Measurements from ENCODE around the gene CCL4. TPM values are rescaled to one million over a fixed set of nuclear protein-coding genes. Genes with fewer than 3 reads are reported as not detected.
"Not testable (repeated sequence)": the region's sequence is repeated elsewhere in the genome, so short reads cannot be mapped to it uniquely, and the experiment has no call there.

Gene CCL4
- total RNA-seq (10 to 100 TPM in 3 of 5 experiments, 1 to 10 TPM in 2; 1.6 to 35.6 (median 12.8) TPM), polyA plus RNA-seq (under 1 TPM; 0.74 to 0.96 TPM), total RNA-seq (not detected)

DNA sequence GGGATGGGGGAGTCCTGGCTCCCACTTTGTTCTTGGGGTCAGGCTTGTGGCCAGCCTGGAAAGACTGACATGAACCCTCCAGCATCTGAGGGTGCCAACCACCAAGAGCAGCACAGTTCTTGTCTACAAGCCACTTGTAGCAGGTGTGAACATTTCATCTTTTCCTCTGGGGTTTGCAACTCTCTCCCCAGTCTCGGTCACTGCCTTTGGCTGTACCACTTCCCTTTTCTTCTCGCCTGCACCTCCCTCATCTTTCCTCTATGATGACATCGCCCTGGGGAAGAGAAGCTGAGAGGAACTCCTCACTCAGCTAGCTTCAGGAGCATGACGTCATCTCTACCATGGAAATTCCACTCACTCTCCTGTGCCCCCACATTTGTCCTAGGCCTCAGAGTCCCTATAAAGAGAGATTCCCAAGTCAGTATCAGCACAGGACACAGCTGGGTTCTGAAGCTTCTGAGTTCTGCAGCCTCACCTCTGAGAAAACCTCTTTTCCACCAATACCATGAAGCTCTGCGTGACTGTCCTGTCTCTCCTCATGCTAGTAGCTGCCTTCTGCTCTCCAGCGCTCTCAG lies at the start of gene CCL4:
Gene CCL4, plus strand, starts transcription at position 427 of the 575 bp plus-strand sequence. Its CDS starts 79 bp downstream, at position 506.
- H3K27ac Mint-ChIP-seq = peak within 1 kb of the TSS in 3 of 9 donors; percentile 34 to 82 (median 35)
- CTCF ChIA-PET, H3K36me3 Mint-ChIP-seq: not testable (repeated sequence)

GRCh38 chr17:36055171-36055570 lies 48.5 kb upstream of the CCL4 start:
- Mint-ChIP-seq H3K9me3 (peaks cover 0 to 20% (median 11%) of the 10 kb centered on the region in 11 donors), H3K4me3 (no peak overlapping the region), H3K4me1 (peaks cover 0 to 5% (median 0%) of the 10 kb centered on the region in 7 donors), H3K27me3 (peaks cover 5 to 26% (median 19%) of the 10 kb centered on the region in 5 donors), H3K36me3 (peaks cover 0 to 2% (median 0%) of the 10 kb centered on the region in 5 donors), H3K27ac (no peak overlapping the region)
- Histone ChIP-seq H3K4me3 (ENCODE audit: low read length) (no peak overlapping the region), H3K4me1 (ENCODE audit: control insufficient read depth in 2 of 2, insufficient read depth in 2 of 2, low read length in 2 of 2) (no peaks in the 10 kb centered on the region), H3K9me3 (ENCODE audit: control insufficient read depth in 2 of 3, low read length in 3 of 3) (no peaks in the 10 kb centered on the region), H3K27ac (ENCODE audit: low read depth, low read length) (no peak overlapping the region), H3K27me3 (ENCODE audit: control insufficient read depth in 2 of 2, insufficient read depth in 2 of 2, low read length in 2 of 2) (no peaks in the 10 kb centered on the region), H3K36me3 (ENCODE audit: control insufficient read depth in 2 of 3, insufficient read depth in 3 of 3, low read length in 3 of 3) (no peaks in the 10 kb centered on the region)
- DNase-seq (no peak), ATAC-seq (no peak)
- intact Hi-C loops (cut with micrococcal nuclease) = no loop called here
- ChIA-PET POLR2A (no interaction called here), CTCF (interaction anchor here (1.3 kb wide), 1 partner anchor 18 kb away, joined by 3 read pairs; no protein-coding TSS in a partner anchor)

More for the DNA sequence above, at the start of gene CCL4:
- peak; percentile 83 for ATAC-seq
- intact Hi-C loops (cut with micrococcal nuclease); DNase-seq; H3K36me3 ChIP-seq (ENCODE audit: control insufficient read depth in 2 of 3, insufficient read depth in 3 of 3, low read length in 3 of 3); H3K9me3 ChIP-seq (ENCODE audit: control insufficient read depth in 2 of 3, low read length in 3 of 3); H3K27ac ChIP-seq (ENCODE audit: low read depth, low read length); POLR2A ChIA-PET; H3K27me3 ChIP-seq (ENCODE audit: control insufficient read depth in 2 of 2, insufficient read depth in 2 of 2, low read length in 2 of 2); H3K9me3 Mint-ChIP-seq: not testable (repeated sequence)
- H3K4me1 Mint-ChIP-seq = peaks cover 0 to 17% (median 5%) of the 10 kb centered on the region in 7 donors
- H3K4me3 Mint-ChIP-seq = peak within 1 kb of the TSS in 4 of 10 donors; percentile 30 to 83 (median 46)
- peak within 1 kb of the TSS; percentile 4 for H3K4me3 ChIP-seq (ENCODE audit: low read length)
- H3K27me3 Mint-ChIP-seq = peaks cover 19 to 39% (median 26%) of the 10 kb centered on the region in 5 donors
- peaks cover 0 to 43% of the 10 kb centered on the region in 2 donors for H3K4me1 ChIP-seq (ENCODE audit: control insufficient read depth in 2 of 2, insufficient read depth in 2 of 2, low read length in 2 of 2)

GRCh38 chr17:36055921-36056520 lies 47.6 kb upstream of the CCL4 start:
- ATAC-seq (no peak), DNase-seq (no peak)
- Mint-ChIP-seq H3K9me3 (peaks cover 0 to 14% (median 10%) of the 10 kb centered on the region in 11 donors), H3K4me1 (peaks cover 0 to 5% (median 0%) of the 10 kb centered on the region in 7 donors), H3K27me3 (peaks cover 5 to 26% (median 20%) of the 10 kb centered on the region in 5 donors), H3K4me3 (no peak overlapping the region), H3K36me3 (no peaks in the 10 kb centered on the region), H3K27ac (no peak overlapping the region)
- Histone ChIP-seq H3K27me3 (ENCODE audit: control insufficient read depth in 2 of 2, insufficient read depth in 2 of 2, low read length in 2 of 2) (no peaks in the 10 kb centered on the region), H3K4me1 (ENCODE audit: control insufficient read depth in 2 of 2, insufficient read depth in 2 of 2, low read length in 2 of 2) (no peaks in the 10 kb centered on the region), H3K4me3 (ENCODE audit: low read length) (no peak overlapping the region), H3K9me3 (ENCODE audit: control insufficient read depth in 2 of 3, low read length in 3 of 3) (no peaks in the 10 kb centered on the region), H3K27ac (ENCODE audit: low read depth, low read length) (no peak overlapping the region), H3K36me3 (ENCODE audit: control insufficient read depth in 2 of 3, insufficient read depth in 3 of 3, low read length in 3 of 3) (no peaks in the 10 kb centered on the region)
- intact Hi-C loops (cut with micrococcal nuclease) = no loop called here
- POLR2A ChIA-PET = no interaction called here
- CTCF ChIA-PET = interaction anchor here (1.3 kb wide), 1 partner anchor 17 kb away, joined by 3 read pairs; no protein-coding TSS in a partner anchor

GRCh38 chr17:36057911-36058310 lies 45.7 kb upstream of the CCL4 start:
- intact Hi-C loops (cut with micrococcal nuclease) = no loop called here
- ATAC-seq = no peak
- no peaks in the 10 kb centered on the region for H3K4me1 ChIP-seq (ENCODE audit: control insufficient read depth in 2 of 2, insufficient read depth in 2 of 2, low read length in 2 of 2)
- DNase-seq = no peak
- H3K27me3 Mint-ChIP-seq = peaks cover 5 to 33% (median 11%) of the 10 kb centered on the region in 5 donors
- H3K36me3 Mint-ChIP-seq = no peaks in the 10 kb centered on the region
- H3K9me3 ChIP-seq (ENCODE audit: control insufficient read depth in 2 of 3, low read length in 3 of 3) = no peaks in the 10 kb centered on the region
- POLR2A ChIA-PET = no interaction called here
- H3K9me3 Mint-ChIP-seq = no peaks in the 10 kb centered on the region
- no peaks in the 10 kb centered on the region for H3K36me3 ChIP-seq (ENCODE audit: control insufficient read depth in 2 of 3, insufficient read depth in 3 of 3, low read length in 3 of 3)
- H3K4me3 ChIP-seq (ENCODE audit: low read length) = no peak overlapping the region
- H3K27me3 ChIP-seq (ENCODE audit: control insufficient read depth in 2 of 2, insufficient read depth in 2 of 2, low read length in 2 of 2) = no peaks in the 10 kb centered on the region
- no peak overlapping the region for H3K4me3 Mint-ChIP-seq
- CTCF ChIA-PET = interaction anchor here (0.6 kb wide), 1 partner anchor 232 kb away, joined by 5 read pairs; no protein-coding TSS in a partner anchor
- no peak overlapping the region for H3K27ac ChIP-seq (ENCODE audit: low read depth, low read length)
- no peak overlapping the region for H3K27ac Mint-ChIP-seq
- H3K4me1 Mint-ChIP-seq = peaks cover 0 to 5% (median 0%) of the 10 kb centered on the region in 7 donors

GRCh38 chr17:36059406-36059805 lies 44.2 kb upstream of the CCL4 start:
- no peaks in the 10 kb centered on the region for H3K36me3 ChIP-seq (ENCODE audit: control insufficient read depth in 2 of 3, insufficient read depth in 3 of 3, low read length in 3 of 3)
- intact Hi-C loops (cut with micrococcal nuclease) = no loop called here
- DNase-seq (no peak), ATAC-seq (no peak)
- H3K27ac Mint-ChIP-seq = no peak overlapping the region
- ChIA-PET CTCF (no interaction called here), POLR2A (no interaction called here)
- H3K4me3 Mint-ChIP-seq = no peak overlapping the region
- no peaks in the 10 kb centered on the region for H3K9me3 ChIP-seq (ENCODE audit: control insufficient read depth in 2 of 3, low read length in 3 of 3)
- no peak overlapping the region for H3K4me3 ChIP-seq (ENCODE audit: low read length)
- no peaks in the 10 kb centered on the region for H3K9me3 Mint-ChIP-seq
- H3K4me1 Mint-ChIP-seq = peaks cover 0 to 5% (median 0%) of the 10 kb centered on the region in 7 donors
- H3K27ac ChIP-seq (ENCODE audit: low read depth, low read length) = no peak overlapping the region
- peaks cover 5 to 33% (median 11%) of the 10 kb centered on the region in 5 donors for H3K27me3 Mint-ChIP-seq
- no peaks in the 10 kb centered on the region for H3K36me3 Mint-ChIP-seq
- H3K27me3 ChIP-seq (ENCODE audit: control insufficient read depth in 2 of 2, insufficient read depth in 2 of 2, low read length in 2 of 2) = no peaks in the 10 kb centered on the region
- no peaks in the 10 kb centered on the region for H3K4me1 ChIP-seq (ENCODE audit: control insufficient read depth in 2 of 2, insufficient read depth in 2 of 2, low read length in 2 of 2)

- Mint-ChIP-seq H3K36me3 (no peaks in the 10 kb centered on the region), H3K27me3 (peaks cover 5 to 36% (median 8%) of the 10 kb centered on the region in 5 donors), H3K4me3 (no peak overlapping the region)
Observed at GRCh38 chr17:36060816-36061215, 42.8 kb upstream of the CCL4 start.

More at GRCh38 chr17:36060816-36061215, 42.8 kb upstream of the CCL4 start:
- ChIA-PET CTCF (no interaction called here), POLR2A (no interaction called here)
- H3K4me1 Mint-ChIP-seq = peaks cover 0 to 6% (median 0%) of the 10 kb centered on the region in 7 donors
- DNase-seq = no peak
- Histone ChIP-seq H3K36me3 (ENCODE audit: control insufficient read depth in 2 of 3, insufficient read depth in 3 of 3, low read length in 3 of 3) (no peaks in the 10 kb centered on the region), H3K27me3 (ENCODE audit: control insufficient read depth in 2 of 2, insufficient read depth in 2 of 2, low read length in 2 of 2) (no peaks in the 10 kb centered on the region), H3K9me3 (ENCODE audit: control insufficient read depth in 2 of 3, low read length in 3 of 3) (no peaks in the 10 kb centered on the region), H3K27ac (ENCODE audit: low read depth, low read length) (no peak overlapping the region), H3K4me3 (ENCODE audit: low read length) (no peak overlapping the region), H3K4me1 (ENCODE audit: control insufficient read depth in 2 of 2, insufficient read depth in 2 of 2, low read length in 2 of 2) (peaks cover 0 to 7% of the 10 kb centered on the region in 2 donors)
- no peak for ATAC-seq
- H3K27ac Mint-ChIP-seq = no peak overlapping the region
- intact Hi-C loops (cut with micrococcal nuclease) = no loop called here
- no peaks in the 10 kb centered on the region for H3K9me3 Mint-ChIP-seq

Measured in naive thymus-derived CD4-positive, alpha-beta T cell (primary cell).